Lower leg skin (tissue), 3 donors: Measurements from ENCODE around the gene FGFRL1.

Experiments
- CTCF ChIP-seq, 3 donors: fragments of 450-650 bp; IDR thresholded peaks; one replicate each; pipeline ENCODE4 v1.5.1; 2016; ENCODE audit warnings: antibody characterized with exemption in 3 of 3, mild to moderate bottlenecking in 3 of 3, moderate library complexity in 2 of 3
- POLR2A ChIP-seq, 2 donors: fragments of 450-650 bp; IDR thresholded peaks; one replicate each; pipeline ENCODE4 v1.6.1; 2016 to 2017; ENCODE audit warnings: antibody characterized with exemption in 2 of 2, mild to moderate bottlenecking in 1 of 2, moderate library complexity in 1 of 2

- no peak for TF ChIP-seq CTCF (IDR thresholded peaks at IDR 0.05)
- TF ChIP-seq POLR2A (IDR thresholded peaks at IDR 0.05) = no peak
Measured at GRCh38 chr4:995311-996026, 16.0 kb upstream of the FGFRL1 start.
